Calu3 (cell line): ENCODE results near the gene EYA2. TPM values are rescaled to one million over a fixed set of nuclear protein-coding genes. Genes with fewer than 3 reads are reported as not detected.

Source experiments
- BruUV-seq: library from RNA; stranded (reverse); fragments of 400-500 nt; replicated peaks from 2 replicates; lab custom pipeline; 2021; lab: Mats Ljungman, UMichigan
- CTCF ChIA-PET: fragments of 300-600 bp; sonication (Branson Sonifier 250); formaldehyde crosslinking; loops from one replicate; lab custom pipeline; 2022; ENCODE audit warnings: antibody characterized with exemption; lab: Charles Lee
- DNase-seq: peaks from one replicate; pipeline ENCODE4 v3.0.0; 2022
- H3K27ac Mint-ChIP-seq: one replicate; pipeline ENCODE4 v1.8.0; 2022; ENCODE audit warnings: mixed read lengths; ENCODE audit not compliant: unreplicated experiment
- H3K27me3 Mint-ChIP-seq: one replicate; pipeline ENCODE4 v1.8.0; 2022; ENCODE audit warnings: mixed read lengths; ENCODE audit not compliant: unreplicated experiment
- H3K36me3 Mint-ChIP-seq: one replicate; pipeline ENCODE4 v1.8.0; 2022; ENCODE audit warnings: mild to moderate bottlenecking, moderate library complexity, mixed read lengths; ENCODE audit not compliant: insufficient read depth, unreplicated experiment
- H3K4me1 Mint-ChIP-seq: one replicate; pipeline ENCODE4 v1.8.0; 2022; ENCODE audit warnings: mild to moderate bottlenecking, low read depth, mixed read lengths; ENCODE audit not compliant: unreplicated experiment
- H3K4me3 Mint-ChIP-seq: one replicate; pipeline ENCODE4 v1.8.0; 2022; ENCODE audit warnings: mild to moderate bottlenecking, low read depth, moderate library complexity, mixed read lengths; ENCODE audit not compliant: unreplicated experiment
- H3K9me3 Mint-ChIP-seq: one replicate; pipeline ENCODE4 v1.8.0; 2022; ENCODE audit warnings: low read depth, mixed read lengths; ENCODE audit not compliant: unreplicated experiment
- CTCF ChIP-seq: fragments of 200-600 bp; IDR thresholded peaks from one replicate; pipeline ENCODE4 v1.8.0; 2022; ENCODE audit warnings: antibody characterized with exemption; ENCODE audit not compliant: unreplicated experiment
- intact Hi-C: fragments of 100-400 bp; cut with micrococcal nuclease; formaldehyde crosslinking; loops from one replicate; pipeline ENCODE4 v1.10.0; 2022; ENCODE audit not compliant: unreplicated experiment
- total RNA-seq: library from RNA; stranded (reverse); gene quantifications from 2 replicates; pipeline ENCODE4 v1.2.3, GENCODE V29; 2022

Gene EYA2
- total RNA-seq, 1 experiment from 2014 or later, result 0.35 TPM

DNA sequence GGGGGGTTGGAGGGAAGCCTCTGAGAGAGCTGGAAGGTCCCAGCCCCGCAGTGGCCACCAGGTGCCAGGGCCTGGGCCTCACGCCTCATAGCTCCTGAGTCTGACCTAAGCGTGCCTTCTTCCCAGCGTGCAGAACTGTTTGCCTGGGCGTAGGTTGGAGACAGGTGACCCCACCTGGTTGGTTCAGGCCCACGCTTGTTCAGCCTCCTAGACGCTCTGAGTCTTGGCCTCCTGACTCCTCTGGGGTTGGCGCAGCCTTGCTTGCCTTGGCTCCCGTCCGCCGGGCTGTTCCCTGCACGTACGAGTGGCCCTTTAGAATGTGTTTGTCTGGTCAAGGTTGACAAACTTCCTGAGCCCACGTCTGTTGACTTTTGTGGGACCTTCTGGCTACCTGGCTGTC, 70.8 kb downstream of the EYA2 start:
- H3K4me3 Mint-ChIP-seq, result no peak overlapping the region
- no peaks in the 10 kb centered on the region for H3K27me3 Mint-ChIP-seq
- H3K9me3 Mint-ChIP-seq, result no peaks in the 10 kb centered on the region
- no peaks in the 10 kb centered on the region for H3K36me3 Mint-ChIP-seq
- H3K27ac Mint-ChIP-seq, result no peak overlapping the region
- intact Hi-C loops, result no loop called here
- DNase-seq, result no peak
- TF ChIP-seq CTCF, result no peak
- peaks cover 23% of the 10 kb centered on the region for H3K4me1 Mint-ChIP-seq
- CTCF ChIA-PET, result no interaction called here
- no TSS peak for BruUV-seq

DNA sequence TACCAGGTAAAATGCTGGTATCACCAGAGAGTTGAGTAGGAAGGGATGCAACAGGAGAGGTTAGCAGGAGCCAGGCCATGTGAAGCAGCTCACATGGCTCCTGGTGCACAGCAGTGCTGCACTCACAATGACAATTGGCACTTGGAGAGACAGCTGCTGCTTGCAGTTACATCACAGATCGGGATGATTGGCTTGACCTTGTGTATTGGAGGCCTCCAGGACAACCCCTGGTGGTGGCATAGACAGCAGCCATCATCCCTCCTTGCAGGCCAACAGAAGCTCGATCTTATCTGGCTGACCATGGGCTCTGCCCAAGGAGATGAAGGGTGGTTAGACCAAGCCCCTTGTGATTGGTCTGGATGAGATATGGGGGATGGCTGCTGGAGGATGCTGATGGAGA, 73.0 kb downstream of the EYA2 start:
- Mint-ChIP-seq H3K36me3 (no peaks in the 10 kb centered on the region), H3K27me3 (peaks cover 15% of the 10 kb centered on the region), H3K27ac (no peak overlapping the region), H3K4me1 (peaks cover 42% of the 10 kb centered on the region), H3K9me3 (no peaks in the 10 kb centered on the region), H3K4me3 (no peak overlapping the region)
- DNase-seq, result no peak
- CTCF ChIA-PET, result interaction anchor here (0.8 kb wide), 1 partner anchor 272 kb away, joined by 3 read pairs; no protein-coding TSS in a partner anchor
- TF ChIP-seq CTCF, result no peak
- intact Hi-C loops, result no loop called here
- BruUV-seq, result no TSS peak

DNA sequence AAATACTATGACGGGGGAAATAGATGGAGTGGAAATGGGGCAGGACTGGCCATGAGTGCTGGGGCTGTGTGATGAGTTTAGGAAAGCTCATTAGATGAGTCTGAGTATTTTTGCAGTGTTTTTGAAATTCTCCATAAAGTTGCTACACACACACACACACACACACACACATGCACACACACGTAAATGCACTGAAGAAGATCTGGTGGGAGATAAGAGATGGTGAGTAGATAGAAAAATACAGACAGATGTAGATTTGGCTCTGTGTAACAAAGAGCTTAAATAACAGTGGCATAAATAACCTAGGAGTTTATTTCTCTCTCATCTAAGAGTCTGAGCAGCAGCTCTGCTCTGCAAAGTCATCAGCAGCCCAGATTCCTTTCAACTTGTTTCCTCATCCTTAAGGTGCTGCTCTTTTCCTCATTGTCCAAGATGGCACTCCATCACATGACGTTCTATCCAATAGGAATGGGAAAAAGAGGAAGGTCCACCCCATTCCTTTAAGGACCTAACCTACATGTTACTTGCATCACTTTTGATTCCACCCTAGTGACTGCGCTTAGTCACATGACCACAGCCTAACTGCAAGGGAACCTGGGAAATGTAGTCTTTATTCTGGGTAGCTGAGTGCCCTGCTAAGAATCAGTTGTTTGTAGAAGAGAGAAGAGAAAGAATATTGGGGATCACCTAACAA, 76.4 kb downstream of the EYA2 start:
- no TSS peak for BruUV-seq
- Mint-ChIP-seq H3K4me1 (peaks cover 24% of the 10 kb centered on the region), H3K36me3 (no peaks in the 10 kb centered on the region), H3K9me3 (no peaks in the 10 kb centered on the region), H3K27ac (peak overlapping the region; percentile 30), H3K4me3 (no peak overlapping the region), H3K27me3 (peaks cover 29% of the 10 kb centered on the region)
- no peak for TF ChIP-seq CTCF
- CTCF ChIA-PET, result interaction anchor here (1.0 to 1.1 kb wide), 3 partner anchors 19 to 25 kb away, joined by 3 read pairs; no protein-coding TSS in a partner anchor
- DNase-seq, result peak; percentile 71
- intact Hi-C loops, result no loop called here

GRCh38 chr20:46973766-46974165, 79.1 kb downstream of the EYA2 start:
- CTCF ChIA-PET, result interaction anchor here (0.7 kb wide), 1 partner anchor 505 kb away, joined by 3 read pairs; no protein-coding TSS in a partner anchor

More at GRCh38 chr20:46973766-46974165, 79.1 kb downstream of the EYA2 start:
- Mint-ChIP-seq H3K36me3 (no peaks in the 10 kb centered on the region), H3K27me3 (peaks cover 29% of the 10 kb centered on the region), H3K4me3 (no peak overlapping the region), H3K4me1 (peaks cover 24% of the 10 kb centered on the region), H3K27ac (no peak overlapping the region), H3K9me3 (no peaks in the 10 kb centered on the region)
- no peak for TF ChIP-seq CTCF
- intact Hi-C loops, result no loop called here
- no TSS peak for BruUV-seq
- DNase-seq, result no peak
